Activated naive CD8-positive, alpha-beta T cell treated with anti-CD3 and anti-CD28 coated beads, Interleukin-2, amount 50 U/mL, for 24 hours (primary cell): ENCODE measurements around the gene SLCO1C1.

Experiments used
- ATAC-seq: fragments of 150-1000 bp; cut with Tn5 transposase; one replicate; pipeline ENCODE4 v1.10.0; 2021
- DNase-seq: peaks from one replicate; pipeline ENCODE4 v3.0.0; 2021
- H3K27ac Mint-ChIP-seq: one replicate; pipeline ENCODE4 v1.8.0; 2021; ENCODE audit warnings: mild to moderate bottlenecking, mixed read lengths
- H3K27me3 Mint-ChIP-seq: one replicate; pipeline ENCODE4 v1.8.0; 2021; ENCODE audit warnings: mixed read lengths
- H3K36me3 Mint-ChIP-seq: one replicate; pipeline ENCODE4 v1.8.0; 2021; ENCODE audit warnings: low read depth, mixed read lengths
- H3K4me1 Mint-ChIP-seq: one replicate; pipeline ENCODE4 v1.8.0; 2021; ENCODE audit warnings: mixed read lengths
- H3K4me3 Mint-ChIP-seq: one replicate; pipeline ENCODE4 v1.8.0; 2021; ENCODE audit warnings: mild to moderate bottlenecking, moderate library complexity, mixed read lengths
- H3K9me3 Mint-ChIP-seq: one replicate; pipeline ENCODE4 v1.8.0; 2021; ENCODE audit warnings: mixed read lengths

The SLCO1C1 gene, protein sequence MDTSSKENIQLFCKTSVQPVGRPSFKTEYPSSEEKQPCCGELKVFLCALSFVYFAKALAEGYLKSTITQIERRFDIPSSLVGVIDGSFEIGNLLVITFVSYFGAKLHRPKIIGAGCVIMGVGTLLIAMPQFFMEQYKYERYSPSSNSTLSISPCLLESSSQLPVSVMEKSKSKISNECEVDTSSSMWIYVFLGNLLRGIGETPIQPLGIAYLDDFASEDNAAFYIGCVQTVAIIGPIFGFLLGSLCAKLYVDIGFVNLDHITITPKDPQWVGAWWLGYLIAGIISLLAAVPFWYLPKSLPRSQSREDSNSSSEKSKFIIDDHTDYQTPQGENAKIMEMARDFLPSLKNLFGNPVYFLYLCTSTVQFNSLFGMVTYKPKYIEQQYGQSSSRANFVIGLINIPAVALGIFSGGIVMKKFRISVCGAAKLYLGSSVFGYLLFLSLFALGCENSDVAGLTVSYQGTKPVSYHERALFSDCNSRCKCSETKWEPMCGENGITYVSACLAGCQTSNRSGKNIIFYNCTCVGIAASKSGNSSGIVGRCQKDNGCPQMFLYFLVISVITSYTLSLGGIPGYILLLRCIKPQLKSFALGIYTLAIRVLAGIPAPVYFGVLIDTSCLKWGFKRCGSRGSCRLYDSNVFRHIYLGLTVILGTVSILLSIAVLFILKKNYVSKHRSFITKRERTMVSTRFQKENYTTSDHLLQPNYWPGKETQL

DNA sequence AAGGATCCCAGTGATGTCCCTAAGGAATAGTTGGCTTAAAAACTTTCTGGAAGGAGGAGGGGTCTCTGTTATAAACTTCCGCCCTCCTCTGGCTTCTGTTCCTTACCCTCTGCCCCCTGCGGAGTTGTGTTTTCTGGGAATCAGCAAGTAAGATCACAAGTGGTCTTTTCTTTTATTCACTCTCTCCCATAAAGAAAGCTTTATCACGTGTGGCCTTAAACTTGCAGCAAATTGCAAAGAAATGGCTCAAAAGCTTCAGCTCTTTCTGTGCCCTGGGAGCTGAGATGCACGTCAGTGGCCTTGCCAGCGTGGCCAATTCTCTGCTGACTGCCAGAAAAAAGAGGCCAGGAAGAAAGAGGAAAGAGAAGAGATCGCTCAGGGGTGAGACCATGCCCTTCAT, at the start of gene SLCO1C1:
TSS of gene SLCO1C1 (plus strand) at position 101 of the 400 bp plus-strand sequence. CDS start 4,245 bp downstream, outside the sequence.
- ATAC-seq (no peak), DNase-seq (no peak)
- no peaks in the 10 kb centered on the region for H3K9me3 Mint-ChIP-seq
- H3K4me1 Mint-ChIP-seq: no peaks in the 10 kb centered on the region
- no peak within 1 kb of the TSS for H3K27ac Mint-ChIP-seq
- no peak within 1 kb of the TSS for H3K4me3 Mint-ChIP-seq
- H3K36me3 Mint-ChIP-seq: no peaks in the 10 kb centered on the region
- no peaks in the 10 kb centered on the region for H3K27me3 Mint-ChIP-seq

DNA sequence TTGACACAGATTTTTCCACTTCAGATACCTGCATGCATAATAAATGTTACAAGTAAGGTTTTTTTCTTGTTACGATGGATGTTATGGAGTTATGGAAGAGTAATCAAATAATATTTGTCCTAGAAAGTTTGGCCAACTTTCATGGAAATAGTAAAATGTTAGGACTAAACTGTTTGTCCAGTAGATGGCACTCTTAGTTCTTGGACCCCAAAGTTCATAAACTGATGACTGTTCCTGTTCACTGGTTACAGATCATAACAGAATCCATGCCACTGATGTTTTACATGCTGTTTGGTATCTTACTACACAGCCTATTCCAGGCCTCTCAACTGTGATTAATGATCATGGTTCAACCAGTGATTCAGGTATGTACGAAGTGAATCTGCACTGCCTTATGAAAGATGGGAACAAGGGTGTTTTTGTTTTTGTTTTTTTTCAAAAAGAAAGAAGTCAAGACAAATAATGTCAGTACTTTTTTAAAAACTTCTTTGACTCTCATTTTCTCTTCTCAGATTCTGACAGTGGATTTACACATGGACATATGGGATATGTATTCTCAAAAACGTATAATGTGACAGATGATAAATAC, 48.8 kb upstream of the SLCO1C1 start:
- H3K36me3 Mint-ChIP-seq: no peaks in the 10 kb centered on the region
- no peaks in the 10 kb centered on the region for H3K27me3 Mint-ChIP-seq
- no peak overlapping the region for H3K27ac Mint-ChIP-seq
- no peak overlapping the region for H3K4me3 Mint-ChIP-seq
- H3K4me1 Mint-ChIP-seq: no peaks in the 10 kb centered on the region
- ATAC-seq (no peak), DNase-seq (no peak)
- no peaks in the 10 kb centered on the region for H3K9me3 Mint-ChIP-seq

DNA sequence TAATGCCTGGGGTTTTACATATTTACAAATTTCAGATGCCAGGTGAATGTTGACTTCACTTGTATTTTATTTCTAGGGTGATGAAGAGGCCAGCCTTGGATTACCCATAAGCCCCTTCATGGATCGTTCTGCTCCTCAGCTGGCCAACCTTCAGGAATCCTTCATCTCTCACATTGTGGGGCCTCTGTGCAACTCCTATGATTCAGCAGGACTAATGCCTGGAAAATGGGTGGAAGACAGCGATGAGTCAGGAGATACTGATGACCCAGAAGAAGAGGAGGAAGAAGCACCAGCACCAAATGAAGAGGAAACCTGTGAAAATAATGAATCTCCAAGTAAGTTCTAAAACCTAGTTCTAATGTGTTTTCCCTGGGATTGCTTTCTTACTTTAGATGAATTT, 41.3 kb upstream of the SLCO1C1 start:
- no peaks in the 10 kb centered on the region for H3K36me3 Mint-ChIP-seq
- H3K9me3 Mint-ChIP-seq: peaks cover 4% of the 10 kb centered on the region
- H3K27me3 Mint-ChIP-seq: no peaks in the 10 kb centered on the region
- no peak overlapping the region for H3K4me3 Mint-ChIP-seq
- no peaks in the 10 kb centered on the region for H3K4me1 Mint-ChIP-seq
- no peak overlapping the region for H3K27ac Mint-ChIP-seq
- ATAC-seq (no peak), DNase-seq (no peak)

DNA sequence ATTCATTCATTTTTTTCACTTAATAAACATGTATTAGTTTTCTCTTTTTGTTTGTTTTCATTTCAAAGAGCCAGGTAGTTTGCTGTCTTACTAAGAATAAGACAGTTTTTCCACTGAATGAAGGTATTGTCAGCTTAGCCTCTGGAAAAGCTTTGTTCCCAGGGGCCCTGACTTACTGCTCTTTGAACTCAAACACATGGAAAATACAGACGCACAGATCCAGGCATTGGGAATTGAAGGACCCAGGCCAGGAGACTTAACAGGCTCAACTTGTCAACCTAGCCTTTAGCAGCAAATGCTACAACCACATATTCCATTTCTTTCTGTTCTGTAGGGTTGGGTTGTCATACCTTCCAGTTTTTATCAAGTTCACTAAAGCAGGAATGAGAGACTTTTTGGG, 38.5 kb upstream of the SLCO1C1 start:
- Mint-ChIP-seq H3K4me1 (no peaks in the 10 kb centered on the region), H3K9me3 (peaks cover 14% of the 10 kb centered on the region), H3K36me3 (no peaks in the 10 kb centered on the region), H3K27ac (no peak overlapping the region), H3K4me3 (no peak overlapping the region), H3K27me3 (no peaks in the 10 kb centered on the region)
- ATAC-seq (no peak), DNase-seq (no peak)

DNA sequence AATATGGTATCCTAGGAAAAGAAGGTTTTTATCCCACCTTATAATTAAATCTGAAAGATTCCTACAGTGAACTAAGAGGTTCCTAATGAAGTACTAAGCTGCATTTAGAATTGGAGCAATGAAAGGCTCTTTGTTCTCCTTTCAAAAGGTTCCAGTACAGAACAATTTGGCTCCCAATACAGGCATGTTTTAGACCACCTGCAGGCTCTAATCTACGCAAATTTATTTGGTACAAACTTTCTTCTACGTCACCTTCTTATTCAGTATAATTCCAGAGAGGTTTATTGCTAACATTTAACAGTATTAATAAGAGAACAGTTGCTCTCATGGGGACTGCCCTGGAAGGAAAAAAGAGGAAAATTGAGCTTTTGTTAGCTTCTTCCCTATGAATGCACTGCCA, 37.6 kb upstream of the SLCO1C1 start:
- no peak overlapping the region for H3K27ac Mint-ChIP-seq
- peaks cover 20% of the 10 kb centered on the region for H3K9me3 Mint-ChIP-seq
- H3K4me3 Mint-ChIP-seq: no peak overlapping the region
- H3K27me3 Mint-ChIP-seq: no peaks in the 10 kb centered on the region
- no peak for ATAC-seq
- DNase-seq: no peak
- H3K36me3 Mint-ChIP-seq: no peaks in the 10 kb centered on the region
- no peaks in the 10 kb centered on the region for H3K4me1 Mint-ChIP-seq

DNA sequence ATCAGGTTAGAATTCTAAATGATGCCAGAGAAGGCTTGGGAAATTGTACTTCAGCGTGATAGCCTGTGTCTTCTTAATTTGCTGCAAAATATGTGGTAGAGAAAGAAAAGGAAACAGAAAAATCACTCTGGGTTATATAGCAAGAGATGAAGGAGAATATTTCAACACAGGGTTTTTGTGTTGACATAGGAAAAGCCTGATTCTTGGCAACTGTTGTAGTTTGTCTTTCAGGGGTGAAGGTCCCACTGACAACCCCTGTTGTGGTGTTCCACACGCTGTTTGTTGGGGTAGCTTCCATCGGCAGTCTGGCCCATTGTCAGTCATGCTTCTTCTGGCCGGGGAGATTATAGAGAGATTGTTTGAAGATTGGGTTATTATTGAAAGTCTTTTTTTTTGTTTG, 13.8 kb upstream of the SLCO1C1 start:
- no peak for ATAC-seq
- H3K4me1 Mint-ChIP-seq: no peaks in the 10 kb centered on the region
- H3K36me3 Mint-ChIP-seq: no peaks in the 10 kb centered on the region
- H3K9me3 Mint-ChIP-seq: peaks cover 11% of the 10 kb centered on the region
- H3K27ac Mint-ChIP-seq: no peak overlapping the region
- no peaks in the 10 kb centered on the region for H3K27me3 Mint-ChIP-seq
- DNase-seq: no peak
- no peak overlapping the region for H3K4me3 Mint-ChIP-seq

DNA sequence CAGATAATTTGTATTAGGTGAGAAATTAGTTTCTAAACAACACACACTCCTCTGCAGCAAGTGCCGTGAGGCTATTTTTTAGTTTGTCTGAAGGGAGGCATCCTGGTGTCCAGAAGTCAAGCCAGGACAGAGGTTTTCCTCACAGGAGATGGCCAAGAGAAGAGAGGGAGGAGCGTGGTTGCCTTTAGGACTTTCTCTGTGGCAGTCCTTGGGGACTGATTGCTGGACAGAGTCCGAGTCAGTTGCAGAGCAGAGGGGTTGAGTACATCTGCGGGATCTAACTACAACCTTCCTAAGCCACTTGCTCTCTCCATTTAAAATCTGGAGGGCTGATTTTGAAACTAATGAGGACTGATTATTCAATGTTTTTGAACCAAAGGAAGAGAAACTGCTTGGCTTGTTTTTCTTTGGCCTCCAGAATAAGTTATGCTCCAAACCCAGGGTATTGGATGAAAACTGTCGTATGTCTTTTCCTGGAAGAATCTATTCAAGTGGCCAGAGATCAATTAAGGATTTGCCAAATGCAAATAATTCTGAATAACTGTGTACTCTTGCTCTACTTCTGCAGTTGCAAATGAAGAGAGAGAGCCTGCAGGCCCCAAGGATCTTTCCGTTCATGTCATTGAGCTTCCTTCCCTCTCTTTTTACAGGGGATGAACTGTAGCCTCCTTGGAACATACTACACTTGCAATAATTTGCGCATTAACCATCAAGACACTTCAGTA, 1.2 kb downstream of the SLCO1C1 start:
- Mint-ChIP-seq H3K4me3 (no peak overlapping the region), H3K27ac (no peak overlapping the region), H3K9me3 (no peaks in the 10 kb centered on the region), H3K27me3 (no peaks in the 10 kb centered on the region), H3K36me3 (no peaks in the 10 kb centered on the region), H3K4me1 (no peaks in the 10 kb centered on the region)
- ATAC-seq (no peak), DNase-seq (no peak)

DNA sequence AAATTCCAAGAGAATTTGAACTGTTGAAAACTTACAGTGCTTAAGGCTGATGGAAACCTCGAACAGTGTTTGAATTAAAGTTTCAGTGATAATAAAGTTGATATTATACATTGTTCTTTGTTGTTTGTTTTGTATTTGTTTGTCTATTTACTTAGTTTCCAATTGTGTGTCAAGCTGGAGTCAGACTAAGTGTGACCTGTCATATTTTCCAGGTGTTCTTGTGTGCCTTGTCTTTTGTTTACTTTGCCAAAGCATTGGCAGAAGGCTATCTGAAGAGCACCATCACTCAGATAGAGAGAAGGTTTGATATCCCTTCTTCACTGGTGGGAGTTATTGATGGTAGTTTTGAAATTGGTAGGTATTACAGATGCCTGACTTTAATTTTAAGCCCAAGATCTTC, 6.0 kb downstream of the SLCO1C1 start:
- Mint-ChIP-seq H3K4me3 (no peak overlapping the region), H3K27ac (no peak overlapping the region)
- no peak for ATAC-seq

DNA sequence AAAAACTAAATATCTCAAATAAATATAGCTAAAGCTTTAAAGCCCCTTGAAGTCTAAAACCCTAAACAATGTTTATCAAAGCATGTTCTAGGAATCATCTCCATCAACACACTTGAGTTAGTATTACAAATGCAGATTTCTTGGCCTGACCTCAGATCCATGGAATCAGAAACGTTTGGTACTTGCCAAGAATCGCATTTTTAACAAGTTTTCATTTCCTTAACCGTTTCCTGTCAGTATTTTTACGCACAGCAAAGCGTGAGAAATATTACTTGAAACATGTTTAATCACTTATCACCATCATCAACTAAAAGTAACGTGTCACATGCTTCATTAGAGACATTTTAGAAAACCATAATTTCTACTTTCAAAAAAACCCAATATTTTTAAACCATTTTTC, 9.7 kb downstream of the SLCO1C1 start:
- H3K4me1 Mint-ChIP-seq: no peaks in the 10 kb centered on the region
- H3K4me3 Mint-ChIP-seq: no peak overlapping the region
- no peaks in the 10 kb centered on the region for H3K9me3 Mint-ChIP-seq
- H3K27me3 Mint-ChIP-seq: no peaks in the 10 kb centered on the region
- no peak for DNase-seq
- no peaks in the 10 kb centered on the region for H3K36me3 Mint-ChIP-seq
- ATAC-seq: no peak
- H3K27ac Mint-ChIP-seq: no peak overlapping the region

More for the DNA sequence above, 6.0 kb downstream of the SLCO1C1 start:
- no peaks in the 10 kb centered on the region for H3K27me3 Mint-ChIP-seq
- H3K9me3 Mint-ChIP-seq: no peaks in the 10 kb centered on the region
- DNase-seq: no peak
- no peaks in the 10 kb centered on the region for H3K36me3 Mint-ChIP-seq
- no peaks in the 10 kb centered on the region for H3K4me1 Mint-ChIP-seq

DNA sequence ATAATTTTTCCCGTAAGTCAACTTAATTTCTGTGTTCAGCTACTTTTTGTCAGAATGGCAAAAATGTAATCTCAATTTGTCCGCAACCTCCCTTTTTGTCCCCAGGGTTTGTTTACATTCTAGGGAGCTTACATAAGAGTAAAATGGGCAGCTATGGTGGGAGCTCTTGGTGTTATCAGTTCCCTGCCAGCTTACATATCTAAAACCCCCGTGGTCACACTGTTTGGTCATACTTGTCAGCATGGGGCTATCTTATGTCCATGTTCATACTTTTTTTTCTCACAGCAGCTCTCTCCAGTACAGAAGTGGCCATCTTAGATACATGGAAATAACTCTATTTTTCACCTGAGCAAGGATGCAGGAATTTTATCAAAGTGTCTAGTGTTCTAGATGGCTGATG, 16.7 kb downstream of the SLCO1C1 start:
- H3K4me3 Mint-ChIP-seq: no peak overlapping the region
- no peak for DNase-seq
- no peaks in the 10 kb centered on the region for H3K4me1 Mint-ChIP-seq
- no peak overlapping the region for H3K27ac Mint-ChIP-seq
- H3K9me3 Mint-ChIP-seq: no peaks in the 10 kb centered on the region
- no peaks in the 10 kb centered on the region for H3K36me3 Mint-ChIP-seq
- no peaks in the 10 kb centered on the region for H3K27me3 Mint-ChIP-seq
- ATAC-seq: no peak

DNA sequence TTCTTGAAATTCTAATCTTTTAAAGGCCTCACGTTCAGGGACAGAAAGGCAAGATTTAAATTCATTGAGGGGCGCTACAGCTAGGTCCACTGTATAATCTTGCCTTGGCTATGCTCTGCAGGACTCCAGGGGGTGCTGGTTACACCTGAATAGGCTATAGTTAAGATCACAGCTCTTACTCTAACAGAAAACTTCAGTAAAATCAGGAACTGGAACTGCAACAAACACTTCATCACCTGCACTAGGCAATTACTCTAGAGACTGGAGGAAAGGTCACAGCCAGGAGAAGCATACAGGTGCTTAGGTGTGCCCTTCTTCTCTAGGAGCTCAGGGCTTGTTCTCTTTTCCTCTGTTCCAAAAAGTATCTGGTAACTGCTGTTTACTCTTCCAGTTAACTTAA, 20.9 kb downstream of the SLCO1C1 start:
- Mint-ChIP-seq H3K36me3 (no peaks in the 10 kb centered on the region), H3K4me3 (no peak overlapping the region), H3K9me3 (no peaks in the 10 kb centered on the region), H3K27ac (no peak overlapping the region), H3K27me3 (no peaks in the 10 kb centered on the region), H3K4me1 (no peaks in the 10 kb centered on the region)
- ATAC-seq: no peak
- DNase-seq: no peak

DNA sequence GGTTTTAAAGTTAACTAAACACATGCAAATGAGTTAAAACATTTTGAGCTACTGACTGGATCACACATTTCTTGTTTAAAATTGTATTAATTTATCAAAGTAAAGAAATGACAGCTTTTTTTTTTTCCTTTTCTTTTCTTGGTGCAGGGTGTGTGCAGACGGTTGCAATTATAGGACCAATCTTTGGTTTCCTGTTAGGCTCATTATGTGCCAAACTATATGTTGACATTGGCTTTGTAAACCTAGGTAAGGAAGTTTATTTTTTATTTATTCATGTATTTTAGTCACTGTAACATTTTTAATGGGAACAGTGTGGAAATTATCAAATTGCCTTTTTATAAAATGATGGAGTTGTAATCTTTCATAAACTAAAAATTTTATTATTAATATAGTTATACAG, 21.9 kb downstream of the SLCO1C1 start:
- no peaks in the 10 kb centered on the region for H3K9me3 Mint-ChIP-seq
- ATAC-seq (no peak), DNase-seq (no peak)
- no peaks in the 10 kb centered on the region for H3K36me3 Mint-ChIP-seq
- H3K27ac Mint-ChIP-seq: no peak overlapping the region
- H3K4me3 Mint-ChIP-seq: no peak overlapping the region
- no peaks in the 10 kb centered on the region for H3K4me1 Mint-ChIP-seq
- no peaks in the 10 kb centered on the region for H3K27me3 Mint-ChIP-seq

DNA sequence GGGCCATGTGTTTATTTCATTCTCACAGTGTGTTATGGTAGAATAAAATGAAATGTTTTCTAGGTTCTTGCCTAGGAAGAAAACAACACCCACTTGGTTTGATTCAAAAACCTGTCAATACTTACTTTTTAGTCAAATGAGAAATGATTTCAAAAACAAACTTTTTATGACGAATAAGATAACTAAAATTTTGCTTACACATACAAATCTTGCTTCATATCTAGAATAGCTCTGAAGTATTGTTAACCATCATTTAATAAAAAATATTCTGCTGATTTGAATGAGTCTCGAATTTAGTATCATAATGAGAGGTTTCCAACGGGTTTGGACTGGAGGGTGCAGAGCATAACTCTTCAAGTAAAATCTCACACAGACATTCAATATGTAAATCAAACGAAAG, 23.2 kb downstream of the SLCO1C1 start:
- ATAC-seq: no peak
- no peaks in the 10 kb centered on the region for H3K4me1 Mint-ChIP-seq
- H3K9me3 Mint-ChIP-seq: no peaks in the 10 kb centered on the region
- no peaks in the 10 kb centered on the region for H3K36me3 Mint-ChIP-seq
- no peak for DNase-seq
- no peaks in the 10 kb centered on the region for H3K27me3 Mint-ChIP-seq
- H3K4me3 Mint-ChIP-seq: no peak overlapping the region
- H3K27ac Mint-ChIP-seq: no peak overlapping the region

DNA sequence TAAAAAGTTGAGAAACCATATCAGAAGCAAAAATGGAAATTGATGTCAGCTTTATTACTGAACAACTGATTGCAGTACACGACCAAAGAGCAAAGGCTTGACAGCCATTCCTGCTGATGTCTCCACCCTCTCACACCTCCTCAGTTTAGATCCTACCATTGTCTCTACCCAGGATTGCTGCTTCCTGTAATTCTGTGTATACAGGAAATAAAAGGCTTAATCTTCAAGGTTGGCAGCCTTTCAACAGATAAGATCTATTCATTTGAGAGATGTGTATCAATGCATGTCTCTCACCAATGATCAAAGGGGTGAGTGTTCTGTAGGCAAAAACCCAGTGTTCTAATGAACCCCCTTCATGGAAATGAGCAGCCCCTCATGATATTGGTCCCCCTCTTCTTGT, 27.0 kb downstream of the SLCO1C1 start:
- Mint-ChIP-seq H3K9me3 (no peaks in the 10 kb centered on the region), H3K4me1 (no peaks in the 10 kb centered on the region), H3K27ac (no peak overlapping the region), H3K27me3 (no peaks in the 10 kb centered on the region), H3K4me3 (no peak overlapping the region), H3K36me3 (no peaks in the 10 kb centered on the region)
- no peak for DNase-seq
- ATAC-seq: no peak

DNA sequence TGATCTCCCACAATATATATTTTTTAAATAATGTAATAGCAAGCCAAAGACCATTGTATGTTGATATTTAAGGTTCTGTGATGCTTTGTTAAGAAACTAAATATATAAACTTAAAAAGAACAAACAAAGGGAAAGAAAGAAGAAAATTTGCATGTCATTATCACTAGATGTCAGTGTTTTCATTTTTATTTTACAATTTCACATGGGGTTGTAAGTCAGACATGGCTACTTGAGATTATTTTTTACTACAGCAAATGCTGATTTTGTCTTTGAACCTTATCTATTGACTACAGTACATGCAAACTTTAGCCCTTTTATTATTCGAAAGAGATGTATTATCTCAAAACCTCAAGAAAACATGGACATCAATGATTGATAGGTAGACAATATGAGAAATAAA, 36.1 kb downstream of the SLCO1C1 start:
- Mint-ChIP-seq H3K36me3 (no peaks in the 10 kb centered on the region), H3K4me1 (no peaks in the 10 kb centered on the region), H3K27ac (no peak overlapping the region), H3K9me3 (no peaks in the 10 kb centered on the region), H3K27me3 (no peaks in the 10 kb centered on the region), H3K4me3 (no peak overlapping the region)
- no peak for ATAC-seq
- no peak for DNase-seq
